ENCODE results near the gene IL17C.
A peak's percentile ranks its signal among the peaks of the same experiment; 100 is the strongest.

IL17C gene

GRCh38 chr16:88610080-88610479 is 28.3 kb upstream of the IL17C start:
- no peak for DNase-seq (ENCODE audit: low read depth in 2 of 2)

- DNase-seq (ENCODE audit: low read depth in 2 of 2) = no peak
Measured at GRCh38 chr16:88610909-88611812, 27.2 kb upstream of the IL17C start.

- no peak for DNase-seq (ENCODE audit: low read depth in 2 of 2)
Measured at GRCh38 chr16:88613293-88613692, 25.1 kb upstream of the IL17C start.

GRCh38 chr16:88613911-88614817 is 24.2 kb upstream of the IL17C start:
- DNase-seq (ENCODE audit: low read depth in 2 of 2) = no peak

GRCh38 chr16:88614818-88615580 is 23.4 kb upstream of the IL17C start:
- no peak for DNase-seq (ENCODE audit: low read depth in 2 of 2)

- no peak for DNase-seq (ENCODE audit: low read depth in 2 of 2)
Measured at GRCh38 chr16:88616320-88616719, 22.1 kb upstream of the IL17C start.

GRCh38 chr16:88616736-88617135 is 21.6 kb upstream of the IL17C start:
- DNase-seq (ENCODE audit: low read depth in 2 of 2) = no peak

- no peak for DNase-seq (ENCODE audit: low read depth in 2 of 2)
Measured at GRCh38 chr16:88617268-88618031, 20.9 kb upstream of the IL17C start.

- no peak for DNase-seq (ENCODE audit: low read depth in 2 of 2)
Measured at GRCh38 chr16:88618182-88618955, 20.0 kb upstream of the IL17C start.

GRCh38 chr16:88618956-88619667 is 19.3 kb upstream of the IL17C start:
- no peak for DNase-seq (ENCODE audit: low read depth in 2 of 2)

- DNase-seq (ENCODE audit: low read depth in 2 of 2) = peak in 1 of 2 donors; percentile 33
Measured at GRCh38 chr16:88619859-88620815, 18.2 kb upstream of the IL17C start.

- no peak for DNase-seq (ENCODE audit: low read depth in 2 of 2)
Measured at GRCh38 chr16:88622125-88622524, 16.2 kb upstream of the IL17C start.

- DNase-seq (ENCODE audit: low read depth in 2 of 2) = no peak
Measured at GRCh38 chr16:88622866-88623265, 15.5 kb upstream of the IL17C start.

GRCh38 chr16:88623858-88624257 is 14.5 kb upstream of the IL17C start:
- DNase-seq (ENCODE audit: low read depth in 2 of 2) = no peak

GRCh38 chr16:88624481-88624880 is 13.9 kb upstream of the IL17C start:
- DNase-seq (ENCODE audit: low read depth in 2 of 2) = no peak

GRCh38 chr16:88624977-88625576 is 13.3 kb upstream of the IL17C start:
- no peak for DNase-seq (ENCODE audit: low read depth in 2 of 2)

- no peak for DNase-seq (ENCODE audit: low read depth in 2 of 2)
Measured at GRCh38 chr16:88626646-88627045, 11.7 kb upstream of the IL17C start.

Measured in stimulated activated CD4-positive, alpha-beta T cell treated with anti-CD3 and anti-CD28 coated beads, Interleukin-15, amount 100 ng/mL, for 48 hours (primary cell).